GM21529 (cell line): ENCODE results near the gene OR5B21.

Experiments
- ATAC-seq: cut with Tn5 transposase; IDR thresholded peaks from one replicate; pipeline ENCODE4 v1.9.1; 2021; ENCODE audit not compliant: unreplicated experiment

Gene OR5B21

GRCh38 chr11:58508005-58508404, at the start of gene OR5B21:
Gene OR5B21, minus strand, starts transcription at chr11:58508105. Its CDS starts 0 bp downstream, at chr11:58508105.
- no peak for ATAC-seq

GRCh38 chr11:58549644-58550043, 41.7 kb upstream of the OR5B21 start:
- no peak for ATAC-seq

- ATAC-seq = no peak
These were observed 38.9 kb upstream of the OR5B21 start for GRCh38 chr11:58546841-58547240.

GRCh38 chr11:58531865-58532341, 24.0 kb upstream of the OR5B21 start:
- ATAC-seq = no peak

- no peak for ATAC-seq
These were observed 22.3 kb upstream of the OR5B21 start for GRCh38 chr11:58530236-58530635.

GRCh38 chr11:58527429-58527828, 19.5 kb upstream of the OR5B21 start:
- no peak for ATAC-seq

GRCh38 chr11:58526721-58527120, 18.8 kb upstream of the OR5B21 start:
- no peak for ATAC-seq

GRCh38 chr11:58525037-58525614, 17.2 kb upstream of the OR5B21 start:
- peak; percentile 86 for ATAC-seq

GRCh38 chr11:58524232-58525036, 16.5 kb upstream of the OR5B21 start:
- peak; percentile 42 for ATAC-seq

GRCh38 chr11:58513747-58514367, 6.0 kb upstream of the OR5B21 start:
- ATAC-seq = no peak

GRCh38 chr11:58511636-58512035, 3.7 kb upstream of the OR5B21 start:
- ATAC-seq = no peak

- ATAC-seq = no peak
These were observed 1.8 kb upstream of the OR5B21 start for GRCh38 chr11:58509748-58510147.

GRCh38 chr11:58508814-58509213, 909 bp upstream of the OR5B21 start:
- ATAC-seq = no peak

GRCh38 chr11:58507355-58507754, 550 bp downstream of the OR5B21 start:
- no peak for ATAC-seq

GRCh38 chr11:58506935-58507334, 970 bp downstream of the OR5B21 start:
- ATAC-seq = peak; percentile 35

GRCh38 chr11:58505849-58506248, 2.1 kb downstream of the OR5B21 start:
- ATAC-seq = no peak

- no peak for ATAC-seq
These were observed 3.7 kb downstream of the OR5B21 start for GRCh38 chr11:58504232-58504631.

GRCh38 chr11:58503361-58503856, 4.5 kb downstream of the OR5B21 start:
- peak; percentile 98 for ATAC-seq

GRCh38 chr11:58502004-58502403, 5.9 kb downstream of the OR5B21 start:
- no peak for ATAC-seq

GRCh38 chr11:58498464-58498863, 9.4 kb downstream of the OR5B21 start:
- no peak for ATAC-seq

GRCh38 chr11:58497951-58498350, 10.0 kb downstream of the OR5B21 start:
- ATAC-seq = no peak

- peak; percentile 60 for ATAC-seq
These were observed 12.0 kb downstream of the OR5B21 start for GRCh38 chr11:58495906-58496305.
